ENCODE measurements around the gene IFFO2.
A peak's percentile ranks its signal among the peaks of the same experiment; 100 is the strongest.

The IFFO2 gene

GRCh38 chr1:18878538-18879214, 77.8 kb downstream of the IFFO2 start:
- no peak for DNase-seq (ENCODE audit: low read depth, low spot score)
- TF ChIP-seq SUZ12 (IDR thresholded peaks at IDR 0.05; ENCODE audit: extremely low read depth, insufficient read depth, insufficient read length), result no peak
- no peak for TF ChIP-seq ZNF274 (IDR thresholded peaks at IDR 0.05; ENCODE audit: low read depth, low read length)
- no peak for TF ChIP-seq YY1 (IDR thresholded peaks at IDR 0.05; ENCODE audit: insufficient read depth, insufficient read length)
- Histone ChIP-seq H3K9me3 (ENCODE audit: insufficient read depth, low read length) (no peaks in the 10 kb centered on the region), H3K9ac (ENCODE audit: insufficient read length, low read depth) (no peak overlapping the region), H3K27me3 (ENCODE audit: insufficient read depth, insufficient read length) (no peaks in the 10 kb centered on the region), H3K4me1 (ENCODE audit: insufficient read depth, insufficient read length) (peaks cover 7% of the 10 kb centered on the region), H3K4me3 (ENCODE audit: insufficient read length, low read depth) (no peak overlapping the region), H3K36me3 (ENCODE audit: insufficient read depth, insufficient read length, low read length) (peaks cover 46% of the 10 kb centered on the region)

- no peak overlapping the region for H3K4me3 ChIP-seq (ENCODE audit: insufficient read length, low read depth)
- no peak for TF ChIP-seq ZNF274 (IDR thresholded peaks at IDR 0.05; ENCODE audit: low read depth, low read length)
- TF ChIP-seq YY1 (IDR thresholded peaks at IDR 0.05; ENCODE audit: insufficient read depth, insufficient read length), result no peak
- TF ChIP-seq SUZ12 (IDR thresholded peaks at IDR 0.05; ENCODE audit: extremely low read depth, insufficient read depth, insufficient read length), result no peak
- DNase-seq (ENCODE audit: low read depth, low spot score), result no peak
- peaks cover 7% of the 10 kb centered on the region for H3K4me1 ChIP-seq (ENCODE audit: insufficient read depth, insufficient read length)
- H3K27me3 ChIP-seq (ENCODE audit: insufficient read depth, insufficient read length), result no peaks in the 10 kb centered on the region
- H3K9ac ChIP-seq (ENCODE audit: insufficient read length, low read depth), result no peak overlapping the region
- no peaks in the 10 kb centered on the region for H3K9me3 ChIP-seq (ENCODE audit: insufficient read depth, low read length)
- peaks cover 45% of the 10 kb centered on the region for H3K36me3 ChIP-seq (ENCODE audit: insufficient read depth, insufficient read length, low read length)
Observed at GRCh38 chr1:18877282-18877681, 79.2 kb downstream of the IFFO2 start.

GRCh38 chr1:18876210-18876609, 80.3 kb downstream of the IFFO2 start:
- no peaks in the 10 kb centered on the region for H3K9me3 ChIP-seq (ENCODE audit: insufficient read depth, low read length)
- TF ChIP-seq YY1 (IDR thresholded peaks at IDR 0.05; ENCODE audit: insufficient read depth, insufficient read length) (no peak), ZNF274 (IDR thresholded peaks at IDR 0.05; ENCODE audit: low read depth, low read length) (no peak), SUZ12 (IDR thresholded peaks at IDR 0.05; ENCODE audit: extremely low read depth, insufficient read depth, insufficient read length) (no peak)
- H3K36me3 ChIP-seq (ENCODE audit: insufficient read depth, insufficient read length, low read length), result peaks cover 42% of the 10 kb centered on the region
- H3K9ac ChIP-seq (ENCODE audit: insufficient read length, low read depth), result no peak overlapping the region
- DNase-seq (ENCODE audit: low read depth, low spot score), result no peak
- peaks cover 7% of the 10 kb centered on the region for H3K4me1 ChIP-seq (ENCODE audit: insufficient read depth, insufficient read length)
- no peak overlapping the region for H3K4me3 ChIP-seq (ENCODE audit: insufficient read length, low read depth)
- no peaks in the 10 kb centered on the region for H3K27me3 ChIP-seq (ENCODE audit: insufficient read depth, insufficient read length)

- H3K9ac ChIP-seq (ENCODE audit: insufficient read length, low read depth), result no peak overlapping the region
- no peaks in the 10 kb centered on the region for H3K9me3 ChIP-seq (ENCODE audit: insufficient read depth, low read length)
- H3K36me3 ChIP-seq (ENCODE audit: insufficient read depth, insufficient read length, low read length), result peaks cover 41% of the 10 kb centered on the region
- no peak overlapping the region for H3K4me3 ChIP-seq (ENCODE audit: insufficient read length, low read depth)
- TF ChIP-seq ZNF274 (IDR thresholded peaks at IDR 0.05; ENCODE audit: low read depth, low read length) (no peak), SUZ12 (IDR thresholded peaks at IDR 0.05; ENCODE audit: extremely low read depth, insufficient read depth, insufficient read length) (no peak), YY1 (IDR thresholded peaks at IDR 0.05; ENCODE audit: insufficient read depth, insufficient read length) (no peak)
- H3K27me3 ChIP-seq (ENCODE audit: insufficient read depth, insufficient read length), result no peaks in the 10 kb centered on the region
- DNase-seq (ENCODE audit: low read depth, low spot score), result no peak
- H3K4me1 ChIP-seq (ENCODE audit: insufficient read depth, insufficient read length), result peaks cover 7% of the 10 kb centered on the region
Observed at GRCh38 chr1:18875796-18876128, 80.7 kb downstream of the IFFO2 start.

DNA sequence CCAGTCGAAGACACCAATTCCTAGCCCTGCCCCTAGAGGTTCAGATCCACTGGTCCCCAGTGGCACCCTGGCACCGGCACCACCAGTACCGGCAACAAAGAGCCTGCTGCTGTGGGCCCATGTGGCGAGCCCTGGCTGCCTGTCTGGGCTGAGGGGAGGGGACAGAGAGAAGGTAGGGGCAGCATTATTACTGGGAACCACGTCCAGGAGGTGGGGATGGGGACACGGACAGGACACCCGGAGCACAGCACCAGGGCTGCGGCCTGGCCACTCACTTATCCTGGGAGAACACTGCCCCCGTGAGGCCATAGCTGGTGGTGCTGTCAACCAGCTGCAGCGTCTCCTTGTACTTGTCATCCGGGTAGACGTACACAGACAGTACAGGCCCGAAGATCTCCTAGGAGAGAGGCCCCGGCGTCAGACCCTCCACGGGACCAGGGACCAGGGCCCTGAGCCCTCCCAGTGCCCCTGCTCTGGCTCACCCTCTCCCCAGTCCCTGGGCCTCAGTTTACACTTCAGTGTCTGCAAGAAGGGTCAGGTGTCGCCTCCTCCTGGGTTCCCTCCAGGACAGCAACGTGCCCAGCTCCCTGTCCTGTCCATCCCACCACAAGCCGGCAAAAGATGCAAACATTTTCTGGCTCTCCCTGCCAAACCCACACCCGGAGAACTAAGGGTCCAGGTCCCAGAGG, 81.2 kb downstream of the IFFO2 start:
- Histone ChIP-seq H3K9ac (ENCODE audit: insufficient read length, low read depth) (no peak overlapping the region), H3K27me3 (ENCODE audit: insufficient read depth, insufficient read length) (no peaks in the 10 kb centered on the region), H3K36me3 (ENCODE audit: insufficient read depth, insufficient read length, low read length) (peaks cover 41% of the 10 kb centered on the region), H3K4me3 (ENCODE audit: insufficient read length, low read depth) (no peak overlapping the region), H3K4me1 (ENCODE audit: insufficient read depth, insufficient read length) (peaks cover 7% of the 10 kb centered on the region), H3K9me3 (ENCODE audit: insufficient read depth, low read length) (no peaks in the 10 kb centered on the region)
- DNase-seq (ENCODE audit: low read depth, low spot score), result peak; percentile 83
- TF ChIP-seq SUZ12 (IDR thresholded peaks at IDR 0.05; ENCODE audit: extremely low read depth, insufficient read depth, insufficient read length) (no peak), ZNF274 (IDR thresholded peaks at IDR 0.05; ENCODE audit: low read depth, low read length) (no peak), YY1 (IDR thresholded peaks at IDR 0.05; ENCODE audit: insufficient read depth, insufficient read length) (no peak)

DNA sequence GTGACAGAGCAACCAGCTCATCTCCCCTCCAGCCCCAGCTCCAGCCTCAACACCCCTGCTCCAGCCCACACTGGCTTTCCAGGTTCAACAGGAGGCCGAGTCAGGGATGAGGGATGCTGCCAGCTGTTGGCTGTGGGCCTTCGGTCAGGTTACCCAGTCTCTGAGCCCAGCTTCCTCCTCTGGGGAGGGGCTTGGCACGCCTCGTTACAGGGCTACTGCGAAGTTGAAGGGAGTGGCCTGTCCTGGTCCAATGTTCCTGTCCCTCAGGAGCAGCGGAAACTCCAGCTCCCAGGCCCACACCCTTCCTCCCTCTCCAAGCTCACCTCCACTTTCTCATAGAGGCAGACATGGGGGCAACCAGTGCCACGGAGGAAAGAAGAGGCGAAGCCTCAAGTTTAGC, 81.9 kb downstream of the IFFO2 start:
- H3K4me1 ChIP-seq (ENCODE audit: insufficient read depth, insufficient read length), result peaks cover 7% of the 10 kb centered on the region
- H3K36me3 ChIP-seq (ENCODE audit: insufficient read depth, insufficient read length, low read length), result peaks cover 41% of the 10 kb centered on the region
- no peak for TF ChIP-seq ZNF274 (IDR thresholded peaks at IDR 0.05; ENCODE audit: low read depth, low read length)
- no peak for TF ChIP-seq YY1 (IDR thresholded peaks at IDR 0.05; ENCODE audit: insufficient read depth, insufficient read length)
- no peak for TF ChIP-seq SUZ12 (IDR thresholded peaks at IDR 0.05; ENCODE audit: extremely low read depth, insufficient read depth, insufficient read length)
- H3K9me3 ChIP-seq (ENCODE audit: insufficient read depth, low read length), result no peaks in the 10 kb centered on the region
- no peaks in the 10 kb centered on the region for H3K27me3 ChIP-seq (ENCODE audit: insufficient read depth, insufficient read length)
- H3K4me3 ChIP-seq (ENCODE audit: insufficient read length, low read depth), result no peak overlapping the region
- DNase-seq (ENCODE audit: low read depth, low spot score), result no peak
- no peak overlapping the region for H3K9ac ChIP-seq (ENCODE audit: insufficient read length, low read depth)

GRCh38 chr1:18874036-18874435, 82.4 kb downstream of the IFFO2 start:
- no peaks in the 10 kb centered on the region for H3K27me3 ChIP-seq (ENCODE audit: insufficient read depth, insufficient read length)
- TF ChIP-seq YY1 (IDR thresholded peaks at IDR 0.05; ENCODE audit: insufficient read depth, insufficient read length), result no peak
- TF ChIP-seq ZNF274 (IDR thresholded peaks at IDR 0.05; ENCODE audit: low read depth, low read length), result no peak
- TF ChIP-seq SUZ12 (IDR thresholded peaks at IDR 0.05; ENCODE audit: extremely low read depth, insufficient read depth, insufficient read length), result no peak
- peaks cover 41% of the 10 kb centered on the region for H3K36me3 ChIP-seq (ENCODE audit: insufficient read depth, insufficient read length, low read length)
- no peaks in the 10 kb centered on the region for H3K9me3 ChIP-seq (ENCODE audit: insufficient read depth, low read length)
- no peak for DNase-seq (ENCODE audit: low read depth, low spot score)
- no peak overlapping the region for H3K4me3 ChIP-seq (ENCODE audit: insufficient read length, low read depth)
- peaks cover 2% of the 10 kb centered on the region for H3K4me1 ChIP-seq (ENCODE audit: insufficient read depth, insufficient read length)
- no peak overlapping the region for H3K9ac ChIP-seq (ENCODE audit: insufficient read length, low read depth)
